Head of caudate nucleus (tissue), 42 donors: ENCODE data around the gene ACSS3.
A peak's percentile ranks its signal among the peaks of the same experiment; 100 is the strongest.

Experiments used
- DNase-seq, 42 donors: peaks; one replicate each; pipeline versions ENCODE4 v3.0.0 to v3.0.0-alpha.2; 2020 to 2021; ENCODE audit warnings: mixed read lengths in 7 of 42
- intact Hi-C: fragments of 100-400 bp; cut with DNase I; formaldehyde crosslinking; loops from one replicate; pipeline ENCODE4 v1.15.0; 2022

ACSS3 gene

DNA sequence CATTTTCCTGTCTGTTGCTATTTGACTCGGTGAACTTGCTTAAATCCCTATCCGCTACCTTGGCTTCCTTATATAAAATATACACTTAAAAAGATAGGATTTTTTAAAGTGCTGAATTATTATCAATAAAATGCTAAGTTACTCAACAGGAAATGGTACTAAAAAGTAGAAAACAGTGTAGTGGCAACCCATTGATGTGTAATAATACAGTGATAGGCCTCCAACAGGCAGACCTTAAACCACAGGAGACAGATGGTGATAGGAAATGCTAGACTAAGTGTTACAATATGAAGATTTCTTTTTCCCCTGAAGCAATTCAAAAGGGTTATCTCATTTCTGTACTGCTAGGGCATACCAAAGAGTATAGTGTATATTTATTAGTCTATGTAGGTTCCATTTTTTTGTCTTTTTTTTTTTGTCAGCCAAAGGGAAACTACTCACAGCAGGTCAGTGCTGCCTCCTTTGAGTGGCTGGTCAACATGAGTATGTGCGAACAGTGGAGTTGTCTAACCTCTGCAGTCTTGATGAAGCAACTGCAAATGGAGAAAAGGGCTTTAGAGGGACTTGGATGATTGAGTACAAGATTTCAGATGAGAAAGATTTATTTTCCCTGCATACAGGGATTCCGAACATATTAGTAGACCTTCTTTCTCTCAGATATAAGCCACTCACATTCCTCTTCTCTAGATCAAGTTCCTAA is 183.8 kb downstream of the ACSS3 start:
- intact Hi-C loops, result no loop called here
- no peak for DNase-seq

DNA sequence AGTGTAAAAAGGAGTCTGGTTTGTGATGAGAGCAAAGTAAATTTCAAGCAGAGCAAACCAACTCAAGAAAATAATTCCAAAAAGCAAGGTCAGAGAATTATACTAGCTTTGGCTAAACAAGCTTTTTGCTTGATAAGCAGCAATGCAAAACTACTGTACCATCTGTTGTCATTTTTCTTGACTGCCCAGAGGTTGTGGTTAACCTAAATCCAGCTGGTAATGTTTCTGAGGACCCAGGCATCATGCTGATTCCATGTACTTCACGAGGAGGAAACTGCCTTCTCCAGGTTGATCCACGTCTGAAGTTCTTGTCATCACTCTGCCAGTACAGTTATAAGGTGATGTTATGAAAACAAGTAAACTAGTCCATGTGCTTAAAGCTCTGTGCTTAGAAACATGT is 185.2 kb downstream of the ACSS3 start:
- intact Hi-C loops, result no loop called here
- no peak for DNase-seq

DNA sequence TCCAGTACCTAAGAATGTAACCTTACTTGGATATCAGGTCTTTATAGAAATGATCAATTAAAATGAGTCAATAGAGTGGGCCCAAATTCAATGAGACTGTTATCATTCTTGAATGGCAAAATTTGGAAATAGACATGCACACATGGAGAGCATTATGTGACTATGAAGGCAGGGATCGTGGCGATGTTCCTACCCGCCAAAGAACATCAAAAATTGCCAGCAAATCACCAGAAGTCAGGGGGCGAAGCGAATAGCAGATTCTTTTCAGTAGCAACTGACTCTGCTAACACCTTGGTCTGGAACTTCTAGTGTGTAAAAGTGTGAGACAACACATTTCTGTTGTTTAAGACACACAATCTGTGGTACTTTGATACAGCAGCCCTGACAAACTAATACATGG is 192.5 kb downstream of the ACSS3 start:
- DNase-seq, result no peak
- intact Hi-C loops, result no loop called here

DNA sequence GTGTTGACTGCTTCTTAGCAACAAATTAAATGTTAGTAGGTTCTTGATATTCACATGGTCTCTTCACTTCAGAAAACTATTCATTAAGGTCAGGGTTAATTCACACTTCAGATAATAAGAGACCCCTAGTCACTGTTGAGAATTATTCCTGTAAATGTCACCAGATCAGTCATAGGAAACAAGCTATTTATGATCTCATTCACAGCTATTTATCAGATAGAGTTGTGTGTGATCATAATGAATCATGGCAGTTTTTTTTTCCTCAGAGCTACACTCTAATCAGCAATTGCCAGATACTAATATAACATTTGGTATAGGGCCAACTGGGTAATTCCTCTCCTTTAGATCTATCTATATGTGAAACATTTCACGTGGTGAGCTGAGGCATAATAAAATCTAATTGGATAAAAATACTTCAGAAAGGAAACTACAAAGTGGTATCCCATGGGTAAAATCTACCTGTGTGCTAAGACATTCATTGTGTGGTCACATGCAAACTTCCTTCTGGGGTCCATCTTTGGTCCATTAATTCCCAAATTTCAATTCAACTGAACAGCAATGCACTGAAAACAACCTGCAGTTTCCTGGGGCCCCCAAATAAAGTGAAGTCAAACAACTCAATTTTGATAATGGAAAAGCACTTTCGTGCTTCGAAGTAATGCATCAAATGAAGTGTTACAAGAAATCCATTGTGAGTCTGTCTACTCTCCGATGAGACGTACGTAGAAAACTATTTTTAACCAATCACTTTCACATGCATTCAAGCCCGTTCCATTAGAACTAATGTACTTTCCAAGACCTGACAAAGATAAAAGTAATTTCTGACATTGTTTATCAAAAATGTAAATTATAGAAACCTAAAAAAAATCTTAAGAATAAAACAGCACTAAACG is 197.0 kb downstream of the ACSS3 start:
- DNase-seq, result no peak
- intact Hi-C loops, result no loop called here

DNA sequence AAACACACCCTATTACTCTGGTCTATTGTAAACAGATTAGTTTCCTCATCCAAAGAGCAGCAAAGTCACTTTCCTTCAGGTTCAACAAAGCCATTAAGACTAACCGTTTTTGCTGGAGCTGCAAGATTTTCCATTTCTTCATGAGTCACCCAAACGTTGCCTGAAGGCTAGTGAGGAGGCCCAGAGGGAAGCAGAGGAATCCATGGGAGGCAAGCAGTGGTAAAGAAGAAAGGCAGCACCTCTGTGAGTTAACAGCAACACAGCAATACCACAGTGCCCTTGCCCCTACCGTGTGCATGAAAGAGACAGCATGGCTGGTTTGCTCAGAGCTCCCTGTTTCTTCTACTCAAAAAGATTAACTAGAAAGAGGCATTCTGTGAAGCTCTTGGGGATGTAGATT is 206.3 kb downstream of the ACSS3 start:
- DNase-seq, result no peak
- intact Hi-C loops, result no loop called here

DNA sequence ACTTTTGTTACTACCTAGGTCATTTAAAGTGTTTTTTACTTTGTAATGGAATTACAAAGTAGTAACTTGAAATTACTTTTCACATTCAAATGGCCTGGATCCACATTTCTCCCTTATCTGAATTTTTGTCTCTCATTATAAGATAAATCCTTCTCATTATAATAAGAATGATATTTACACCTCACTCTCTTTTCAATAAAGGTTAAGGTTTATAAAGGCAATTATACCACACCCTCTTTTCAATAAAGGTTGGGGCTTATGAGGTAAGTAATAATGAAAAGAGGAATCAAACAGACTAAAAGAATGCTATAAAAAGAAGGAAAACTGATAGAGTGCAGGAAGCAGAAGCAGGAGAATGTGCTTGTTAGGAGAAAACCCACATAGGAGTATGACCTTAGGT is 210.8 kb downstream of the ACSS3 start:
- intact Hi-C loops, result no loop called here
- no peak for DNase-seq

DNA sequence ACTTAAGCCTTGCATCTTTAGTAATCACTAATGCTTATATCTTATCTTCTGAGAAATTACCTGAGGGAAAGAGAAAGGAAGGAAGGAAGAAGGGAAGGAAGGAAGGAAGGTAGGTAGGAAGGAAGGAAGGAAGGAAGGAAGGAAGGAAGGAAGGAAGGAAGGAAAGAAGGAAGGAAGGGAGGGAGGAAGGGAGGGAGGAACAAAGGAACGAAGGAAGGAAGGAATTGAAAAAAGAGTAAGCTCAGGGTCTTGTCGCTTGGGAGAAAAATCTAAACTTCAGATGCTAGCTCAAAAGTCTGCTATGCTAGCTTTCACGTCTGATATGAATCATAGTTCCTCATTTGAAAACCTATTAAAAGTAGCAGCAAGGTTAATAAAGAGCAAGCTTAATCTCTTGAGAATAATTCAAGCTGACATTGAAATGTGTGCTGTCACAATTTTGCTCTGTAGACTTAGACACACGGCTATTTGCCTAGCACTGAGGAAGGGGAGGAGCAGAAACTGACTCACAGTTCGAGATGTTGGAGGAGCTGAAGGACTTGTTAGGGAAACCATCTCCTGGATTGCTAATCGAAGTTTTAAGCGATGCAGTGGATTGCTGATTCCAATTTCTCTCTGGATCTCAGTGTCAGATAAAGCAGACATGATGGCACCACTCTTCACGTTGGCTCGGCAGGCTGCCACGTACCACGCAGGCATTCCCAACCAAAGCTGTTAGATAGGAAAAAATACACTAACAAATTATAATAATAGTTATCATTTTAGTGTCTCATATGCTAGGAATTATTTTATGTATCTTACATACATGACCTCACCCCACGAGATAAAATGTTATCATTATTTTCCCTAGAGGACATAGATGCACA is 216.7 kb downstream of the ACSS3 start:
- DNase-seq, result peak in 35 of 42 donors; percentile 2 to 82 (median 37)

DNA sequence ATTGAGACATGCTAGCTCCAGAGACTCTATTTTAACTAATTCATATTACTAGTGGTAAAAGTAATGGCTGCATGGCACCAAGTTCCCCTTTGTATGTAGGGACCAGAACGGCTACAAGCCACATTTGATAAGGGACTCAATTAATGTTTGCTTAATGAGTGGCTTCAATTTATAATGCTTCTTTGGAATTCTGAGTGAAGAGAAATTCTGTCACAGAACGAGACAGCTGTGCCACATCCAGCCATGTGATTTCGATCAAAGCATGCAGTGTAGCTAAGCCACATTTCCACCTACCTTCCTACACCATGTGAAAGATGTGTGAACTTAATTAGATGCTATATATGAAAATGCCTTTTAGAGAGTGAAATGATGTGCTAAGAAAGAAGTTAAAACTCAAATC is 217.4 kb downstream of the ACSS3 start:
- peak in 28 of 42 donors; percentile 6 to 67 (median 24) for DNase-seq
- intact Hi-C loops, result no loop called here

More for the DNA sequence above, 216.7 kb downstream of the ACSS3 start:
- intact Hi-C loops, result no loop called here

DNA sequence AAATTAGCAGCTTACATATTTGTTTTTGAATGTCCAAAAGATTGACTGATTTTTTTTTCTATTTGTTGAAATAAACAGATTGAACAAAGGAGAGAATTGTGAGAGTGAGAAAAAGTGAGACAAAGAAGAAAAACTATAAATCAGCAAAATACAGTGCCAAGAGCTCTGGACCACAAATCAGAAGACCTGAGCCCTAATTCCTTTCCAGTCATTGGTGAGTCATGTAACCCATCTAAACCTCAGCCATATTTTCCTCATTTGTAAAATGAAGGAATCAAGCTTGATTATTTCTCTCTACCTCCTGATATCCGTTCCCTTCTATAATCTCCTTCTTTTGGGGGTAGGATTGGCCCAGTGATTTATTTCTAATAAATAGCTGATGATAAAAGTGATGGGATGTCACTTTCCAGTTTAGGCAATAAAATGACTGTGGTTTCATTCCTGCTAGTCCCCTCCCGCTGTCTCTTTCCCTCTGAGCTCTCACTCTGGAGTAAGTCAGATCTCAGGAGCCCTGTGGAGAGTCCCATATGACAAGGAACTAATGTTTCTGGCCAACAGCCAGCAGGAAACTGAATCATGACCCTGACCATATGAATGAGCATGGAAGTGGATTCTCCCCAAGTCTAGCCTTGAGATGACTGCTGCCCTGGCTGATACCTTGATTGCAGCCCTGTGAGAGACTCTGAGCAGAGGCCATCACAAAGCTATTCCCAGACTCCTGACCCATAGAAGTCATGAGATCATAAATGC is 218.9 kb downstream of the ACSS3 start:
- DNase-seq, result peak in 2 of 42 donors; percentile 16 to 41
- intact Hi-C loops, result no loop called here

DNA sequence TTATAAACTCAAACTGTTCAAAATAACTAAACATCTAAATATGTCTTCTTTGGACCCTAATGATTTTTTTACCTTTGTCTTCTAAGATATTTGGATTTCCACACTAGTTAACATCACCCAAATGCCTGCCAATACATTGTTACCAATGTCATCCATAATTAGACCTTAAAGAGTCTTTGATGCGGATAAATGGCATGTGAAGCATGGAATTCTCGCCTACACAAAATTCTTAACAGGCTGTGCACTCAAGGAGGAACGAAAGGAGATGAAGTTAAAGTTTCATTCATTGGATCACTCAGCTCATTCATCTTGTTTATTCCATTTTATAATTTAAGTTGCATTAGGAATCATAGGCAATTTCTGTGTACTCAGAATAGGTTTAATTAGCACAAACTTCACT is 219.7 kb downstream of the ACSS3 start:
- DNase-seq, result peak in 4 of 42 donors; percentile 9 to 42 (median 28)
- intact Hi-C loops, result no loop called here

DNA sequence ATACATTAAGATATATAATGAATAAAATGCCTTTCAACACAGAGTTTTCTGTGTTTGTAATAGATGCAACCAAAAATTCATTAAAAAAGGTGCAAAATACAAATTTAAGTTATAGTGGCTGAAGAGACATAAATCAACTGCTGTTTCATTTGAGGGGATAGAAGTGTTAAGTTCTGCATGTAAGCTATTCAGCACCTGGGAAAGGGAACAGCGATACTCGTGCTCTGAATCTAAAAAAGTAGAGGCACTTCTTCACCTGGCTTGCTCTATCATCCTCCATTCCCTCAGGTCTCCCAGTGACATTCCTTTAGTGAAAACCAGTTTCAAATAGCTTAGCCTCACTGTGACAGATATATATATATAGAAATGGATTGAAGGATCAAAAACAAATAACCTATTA is 222.6 kb downstream of the ACSS3 start:
- intact Hi-C loops, result no loop called here

DNA sequence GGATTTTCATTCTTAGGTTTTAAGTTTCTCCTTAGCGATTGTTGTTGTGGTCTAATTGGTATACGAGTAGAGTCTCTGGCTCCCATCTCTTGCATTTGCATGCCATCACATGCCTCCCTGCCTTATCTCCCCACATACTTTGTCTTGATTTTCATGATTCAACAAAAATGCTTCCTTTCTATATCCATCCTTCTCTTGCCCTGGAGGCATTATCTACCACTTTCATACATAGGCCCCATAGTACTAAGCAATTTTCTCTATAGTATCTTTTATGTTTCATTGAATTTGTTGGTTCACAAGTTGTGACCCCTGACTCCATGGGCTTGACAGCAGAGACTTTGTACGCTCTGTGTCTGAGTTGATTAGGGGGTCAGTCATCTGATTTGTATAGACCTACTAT is 226.1 kb downstream of the ACSS3 start:
- DNase-seq, result no peak
- intact Hi-C loops, result no loop called here

More for the DNA sequence above, 222.6 kb downstream of the ACSS3 start:
- no peak for DNase-seq
